Measurements from ENCODE around the gene GRIK5.

Gene GRIK5

GRCh38 chr19:41990615-41991014 is 79.4 kb downstream of the GRIK5 start:
- DNase-seq (ENCODE audit: low spot score), result no peak

- DNase-seq (ENCODE audit: low spot score), result no peak
Observed at GRCh38 chr19:41990028-41990427, 80.0 kb downstream of the GRIK5 start.

GRCh38 chr19:41988947-41989346 is 81.1 kb downstream of the GRIK5 start:
- DNase-seq (ENCODE audit: low spot score), result no peak

GRCh38 chr19:41987141-41987860 is 82.7 kb downstream of the GRIK5 start:
- DNase-seq (ENCODE audit: low spot score), result no peak

DNA sequence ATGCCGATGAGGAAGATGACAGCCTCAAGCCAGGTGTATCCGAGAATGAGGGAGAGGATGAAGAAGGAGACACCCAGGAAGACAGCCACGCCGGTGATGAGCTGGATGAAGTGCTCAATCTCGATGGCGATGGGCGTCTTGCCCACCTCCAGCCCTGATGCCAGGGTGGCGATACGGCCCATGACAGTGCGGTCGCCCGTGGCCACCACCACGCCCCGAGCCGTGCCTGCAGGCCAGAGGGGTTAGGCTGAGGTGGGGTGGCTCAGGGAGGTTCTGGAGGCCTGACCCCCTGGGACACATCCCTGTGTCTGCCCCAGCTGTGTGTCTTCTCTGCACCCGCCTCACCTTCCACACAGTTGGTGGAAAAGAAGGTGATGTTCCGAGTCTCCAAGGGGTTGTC is 85.0 kb downstream of the GRIK5 start:
- DNase-seq (ENCODE audit: low spot score), result no peak

DNA sequence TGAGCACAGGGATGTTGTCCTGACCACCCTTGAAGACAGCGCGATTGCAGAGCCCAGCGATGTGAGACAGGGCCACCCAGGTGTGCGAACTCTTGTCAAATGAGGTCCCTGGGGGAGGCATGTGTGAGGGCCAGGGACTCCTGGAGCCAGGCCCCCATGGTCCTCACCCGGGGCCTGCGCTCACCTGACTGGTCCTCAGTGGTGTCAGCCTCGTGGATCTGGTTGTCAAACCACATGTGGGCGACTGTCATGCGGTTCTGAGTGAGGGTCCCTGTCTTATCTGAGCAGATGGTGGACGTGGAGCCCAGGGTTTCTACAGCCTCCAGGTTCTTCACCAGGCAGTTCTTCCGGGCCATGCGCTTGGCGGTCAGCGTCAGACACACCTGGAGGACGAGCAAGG is 88.3 kb downstream of the GRIK5 start:
- no peak for DNase-seq (ENCODE audit: low spot score)

DNA sequence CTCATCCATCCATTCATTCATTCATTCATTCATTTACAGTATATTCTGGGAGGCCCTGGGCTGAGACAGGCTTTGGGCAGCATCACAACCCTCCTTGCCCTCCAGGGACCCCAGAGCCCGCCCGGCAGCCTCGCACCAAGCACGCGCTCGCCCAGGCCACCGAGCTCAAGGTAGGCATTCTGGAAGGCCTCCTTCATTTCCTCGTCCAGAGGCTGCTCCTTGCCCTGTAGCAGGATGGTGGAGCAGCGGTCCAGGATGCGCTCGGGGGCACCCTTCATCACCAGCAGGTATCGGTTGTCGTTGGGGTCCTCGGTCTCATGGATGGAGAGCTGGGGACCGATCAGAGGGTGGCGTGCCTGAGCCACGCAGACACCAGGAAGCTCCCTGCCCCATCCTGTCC is 91.5 kb downstream of the GRIK5 start:
- no peak for DNase-seq (ENCODE audit: low spot score)

DNA sequence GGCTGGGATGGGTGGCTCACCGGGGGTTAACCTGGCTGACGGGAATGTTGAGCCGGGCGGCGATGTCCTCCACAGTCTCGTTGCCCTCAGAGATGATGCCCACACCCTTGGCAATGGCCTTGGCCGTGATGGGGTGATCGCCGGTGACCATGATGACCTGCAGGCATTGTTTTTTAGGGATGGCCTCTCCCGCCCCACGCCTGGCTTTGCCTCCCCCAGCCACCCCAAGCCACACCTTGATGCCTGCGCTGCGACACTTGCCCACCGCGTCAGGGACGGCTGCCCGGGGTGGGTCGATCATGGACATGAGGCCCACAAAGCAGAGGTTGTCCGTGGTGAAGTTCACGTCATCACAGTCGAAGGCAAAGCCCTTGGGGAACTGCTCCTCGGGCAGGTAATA is 92.1 kb downstream of the GRIK5 start:
- DNase-seq (ENCODE audit: low spot score), result no peak

DNA sequence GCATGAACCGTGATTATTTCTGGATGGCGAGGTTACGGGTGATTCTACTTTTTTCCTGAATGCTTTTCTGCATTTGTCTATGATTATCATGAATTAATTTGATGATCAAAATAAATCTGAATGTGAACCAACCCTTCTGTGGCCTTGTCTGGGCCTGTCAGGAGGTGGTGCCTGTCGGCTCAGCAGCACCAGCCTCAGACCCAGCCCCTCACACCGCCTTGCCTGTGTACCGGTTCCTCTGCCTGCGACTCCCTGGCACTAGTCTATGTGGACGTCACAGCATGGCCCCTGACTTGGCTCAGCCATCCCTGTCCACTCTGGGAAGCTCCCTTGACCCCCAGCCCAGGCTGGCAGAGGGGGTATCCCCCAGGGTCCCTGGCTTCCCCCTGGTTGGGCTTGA is 95.4 kb downstream of the GRIK5 start:
- DNase-seq (ENCODE audit: low spot score), result no peak

GRCh38 chr19:41971363-41971762 is 98.6 kb downstream of the GRIK5 start:
- DNase-seq (ENCODE audit: low spot score), result no peak

DNA sequence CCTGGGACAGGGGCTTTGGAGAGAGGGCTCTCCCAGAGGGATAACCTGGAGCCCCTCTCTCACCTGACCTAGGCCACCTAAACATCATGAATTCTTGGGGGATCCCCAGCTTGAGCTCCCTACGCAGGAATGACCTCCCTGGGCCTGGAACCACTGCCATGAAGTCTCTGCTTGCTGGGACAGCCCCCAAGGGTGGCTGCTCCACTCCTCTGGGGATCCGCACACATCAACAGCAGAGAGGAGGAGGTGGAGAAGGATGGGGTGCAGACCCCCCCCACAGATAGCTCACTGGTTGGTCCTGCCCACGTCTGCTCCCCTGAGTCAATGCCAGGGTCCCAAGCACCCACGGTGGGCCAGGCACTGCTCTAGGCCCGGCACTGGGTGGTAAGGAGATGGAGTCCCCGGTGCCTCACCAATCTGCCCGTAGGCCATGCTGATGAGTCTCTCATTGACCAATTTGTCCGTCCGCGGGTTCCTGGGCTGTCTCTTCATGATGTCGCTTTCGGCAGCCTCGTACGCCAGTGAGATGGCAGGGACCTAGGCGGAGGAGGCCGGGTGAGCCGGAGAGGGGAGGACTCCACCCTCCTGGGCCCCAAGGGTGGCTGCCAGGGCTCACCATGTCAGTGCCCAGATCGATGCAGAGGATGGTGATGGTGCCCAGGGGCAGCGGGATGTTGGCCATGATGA is 100.1 kb downstream of the GRIK5 start:
- DNase-seq (ENCODE audit: low spot score), result no peak

DNA sequence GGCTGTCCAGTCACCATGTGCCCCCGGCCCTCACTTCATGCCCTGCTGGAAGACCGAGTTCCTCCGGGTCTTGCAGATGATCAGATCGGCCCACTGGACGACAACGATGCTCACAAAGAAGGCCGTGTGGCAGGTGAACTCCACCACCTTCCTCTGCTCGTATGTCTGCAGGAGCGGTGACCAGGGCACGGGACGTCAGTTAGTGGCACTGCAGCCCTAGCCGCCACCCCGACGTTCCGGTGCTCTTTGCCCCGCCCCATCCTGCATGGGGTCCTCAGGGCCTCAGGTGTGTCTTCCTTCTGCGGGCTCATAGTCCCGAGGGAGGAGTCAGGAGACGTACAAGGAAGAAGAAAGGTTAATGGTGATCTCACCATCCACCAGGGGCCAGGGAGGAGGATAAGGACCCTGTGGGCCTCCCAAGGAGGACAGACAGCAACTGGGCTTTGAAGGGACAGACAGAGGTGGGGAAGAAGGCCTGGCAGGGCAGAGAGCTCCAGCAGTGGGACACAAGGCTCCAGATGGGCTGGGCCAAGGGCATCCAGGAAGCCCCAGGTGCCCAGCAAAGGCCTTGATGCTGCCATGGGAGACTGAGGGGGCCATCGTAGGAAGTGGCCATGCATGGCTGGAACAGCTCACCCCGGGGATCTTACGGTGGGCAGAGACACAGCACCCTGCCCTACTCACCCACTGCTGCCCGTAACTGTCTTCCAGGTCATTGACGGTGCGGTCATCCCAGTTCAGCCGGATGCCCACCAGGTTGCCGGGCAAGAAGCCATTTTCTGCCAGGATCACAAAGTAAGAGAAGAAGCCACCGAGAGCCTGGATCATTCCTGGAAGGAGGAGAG is 101.0 kb downstream of the GRIK5 start:
- DNase-seq (ENCODE audit: low spot score), result no peak

DNA sequence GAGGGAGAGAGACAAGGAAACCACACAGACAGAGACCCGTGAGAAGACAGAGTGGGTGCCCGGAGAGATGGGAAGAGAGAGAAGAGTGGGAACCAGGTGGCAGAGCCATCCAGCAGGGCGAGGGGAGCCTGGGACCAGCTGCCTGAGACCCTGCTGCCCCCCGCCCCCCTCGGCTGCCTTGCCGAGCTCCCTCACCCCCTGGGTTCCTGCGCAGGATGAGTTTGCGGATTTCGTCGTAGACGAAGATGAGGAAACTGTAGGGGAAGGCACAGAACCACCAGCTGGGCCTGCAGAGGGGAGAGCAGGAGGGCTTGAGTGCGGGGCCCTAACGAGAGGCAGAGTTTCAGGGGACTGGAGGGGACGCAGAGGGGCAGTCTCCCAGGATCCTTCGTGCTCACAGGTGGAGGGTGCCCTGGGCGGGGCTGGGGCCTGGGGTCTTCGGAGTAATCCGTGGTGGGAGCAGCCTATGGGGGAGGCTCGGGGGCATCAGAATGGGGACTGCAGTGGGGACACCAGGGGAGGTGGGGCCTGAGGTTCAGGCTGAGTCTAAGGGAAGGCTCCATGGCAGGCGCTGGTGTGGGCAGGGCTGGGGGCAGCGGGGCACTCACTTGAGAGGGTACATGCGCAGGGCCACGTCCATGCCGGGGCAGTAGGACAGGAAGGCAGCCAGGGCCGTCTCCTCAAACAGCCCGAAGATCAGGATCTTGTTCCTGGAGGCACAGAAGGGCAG is 102.8 kb downstream of the GRIK5 start:
- no peak for DNase-seq (ENCODE audit: low spot score)

GRCh38 chr19:41965106-41965505 is 104.9 kb downstream of the GRIK5 start:
- no peak for DNase-seq (ENCODE audit: low spot score)

- no peak for DNase-seq (ENCODE audit: low spot score)
Observed at GRCh38 chr19:41960973-41961372, 109.0 kb downstream of the GRIK5 start.

GRCh38 chr19:41959056-41960053 is 110.7 kb downstream of the GRIK5 start, which contains the start of gene RABAC1:
RABAC1 (minus strand) TSS chr19:41959321; CDS start chr19:41959292, 29 bp downstream.
- DNase-seq (ENCODE audit: low spot score), result peak; percentile 91

GRCh38 chr19:41958367-41959055 is 111.5 kb downstream of the GRIK5 start:
- peak; percentile 34 for DNase-seq (ENCODE audit: low spot score)

DNA sequence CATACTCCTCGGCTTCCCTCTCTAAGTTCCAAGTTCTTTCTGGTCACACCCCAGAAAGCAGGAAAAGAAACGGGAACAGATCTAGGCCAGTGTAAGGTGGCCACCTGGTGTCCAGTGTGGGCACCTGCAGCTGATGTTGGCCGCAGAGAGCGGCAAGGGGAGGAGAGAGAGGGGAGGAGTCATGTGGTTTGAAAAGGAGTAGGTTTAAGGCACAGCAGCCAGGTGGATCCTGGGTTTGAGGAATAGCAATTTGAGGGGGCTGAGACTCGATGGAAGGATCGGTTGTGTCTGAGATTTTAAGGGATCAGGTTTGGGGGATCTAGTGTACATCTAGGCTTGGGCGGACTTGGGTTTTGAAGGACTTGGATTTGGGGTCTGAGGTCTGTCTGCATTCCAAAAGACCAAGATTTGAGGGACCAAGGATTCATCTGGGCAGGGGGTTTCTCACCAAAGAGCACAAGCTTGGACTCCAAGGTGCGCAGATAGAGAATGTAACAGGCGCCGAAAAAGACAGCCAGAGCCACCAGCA is 112.1 kb downstream of the GRIK5 start:
- peak; percentile 53 for DNase-seq (ENCODE audit: low spot score)

GRCh38 chr19:41957161-41957837 is 112.7 kb downstream of the GRIK5 start:
- DNase-seq (ENCODE audit: low spot score), result no peak

All from globus pallidus (tissue), 1 donor.